Peyer's patch (tissue), 4 donors: Measurements from ENCODE around the gene VRK1.

ENCODE experiments used
- CTCF ChIP-seq, 6 experiments: fragments of 450-650 bp in 4 of 6; fragments of 200-600 bp in 2 of 6; sonication (generic) in 1 of 6; IDR thresholded peaks; one replicate each; pipeline ENCODE4 v1.5.1; 2017 to 2019; ENCODE audit warnings: antibody characterized with exemption in 6 of 6, mild to moderate bottlenecking in 3 of 6, moderate library complexity in 1 of 6
- POLR2A ChIP-seq, 2 donors: fragments of 450-650 bp; IDR thresholded peaks; one replicate each; pipeline ENCODE4 v1.5.1; 2017; ENCODE audit warnings: antibody characterized with exemption in 2 of 2, mild to moderate bottlenecking in 2 of 2, moderate library complexity in 2 of 2

- TF ChIP-seq CTCF (IDR thresholded peaks at IDR 0.05): no peak
- TF ChIP-seq POLR2A (IDR thresholded peaks at IDR 0.05): no peak
Measured at GRCh38 chr14:96920820-96921219, 123.6 kb downstream of the VRK1 start.
